Measurements from ENCODE around the gene ARSD.
"Not testable (repeated sequence)": the region's sequence is repeated elsewhere in the genome, so short reads cannot be mapped to it uniquely, and the experiment has no call there.

The ARSD gene

GRCh38 chrX:2928583-2929434 lies at the start of gene ARSD:
TSS of gene ARSD (minus strand) at chrX:2929339. CDS start at chrX:2929275, 64 bp downstream.
- in situ Hi-C loops (cut with MboI; ENCODE audit: low pct_unique_long_range_greater_than_20kb, low sequenced_read_pairs), result no loop called here
- DNase-seq, result peak; percentile 97

- DNase-seq; in situ Hi-C loops (cut with MboI; ENCODE audit: low pct_unique_long_range_greater_than_20kb, low sequenced_read_pairs): not testable (repeated sequence)
Observed at GRCh38 chrX:2978639-2979038, 49.5 kb upstream of the ARSD start.

- in situ Hi-C loops (cut with MboI; ENCODE audit: low pct_unique_long_range_greater_than_20kb, low sequenced_read_pairs), result no loop called here
- no peak for DNase-seq
Observed at GRCh38 chrX:2974961-2975360, 45.8 kb upstream of the ARSD start.

GRCh38 chrX:2972391-2972790 lies 43.3 kb upstream of the ARSD start:
- DNase-seq, result no peak
- in situ Hi-C loops (cut with MboI; ENCODE audit: low pct_unique_long_range_greater_than_20kb, low sequenced_read_pairs), result no loop called here

GRCh38 chrX:2969021-2969420 lies 39.9 kb upstream of the ARSD start:
- in situ Hi-C loops (cut with MboI; ENCODE audit: low pct_unique_long_range_greater_than_20kb, low sequenced_read_pairs), result no loop called here
- no peak for DNase-seq

GRCh38 chrX:2967998-2968909 lies 39.1 kb upstream of the ARSD start:
- in situ Hi-C loops (cut with MboI; ENCODE audit: low pct_unique_long_range_greater_than_20kb, low sequenced_read_pairs), result no loop called here
- no peak for DNase-seq

GRCh38 chrX:2967584-2967983 lies 38.4 kb upstream of the ARSD start:
- no peak for DNase-seq
- in situ Hi-C loops (cut with MboI; ENCODE audit: low pct_unique_long_range_greater_than_20kb, low sequenced_read_pairs), result no loop called here

- no peak for DNase-seq
- in situ Hi-C loops (cut with MboI; ENCODE audit: low pct_unique_long_range_greater_than_20kb, low sequenced_read_pairs), result no loop called here
Observed at GRCh38 chrX:2967012-2967411, 37.9 kb upstream of the ARSD start.

- in situ Hi-C loops (cut with MboI; ENCODE audit: low pct_unique_long_range_greater_than_20kb, low sequenced_read_pairs), result no loop called here
- peak; percentile 20 for DNase-seq
Observed at GRCh38 chrX:2965965-2966364, 36.8 kb upstream of the ARSD start.

GRCh38 chrX:2963992-2964794 lies 35.1 kb upstream of the ARSD start:
- DNase-seq; in situ Hi-C loops (cut with MboI; ENCODE audit: low pct_unique_long_range_greater_than_20kb, low sequenced_read_pairs): not testable (repeated sequence)

- DNase-seq; in situ Hi-C loops (cut with MboI; ENCODE audit: low pct_unique_long_range_greater_than_20kb, low sequenced_read_pairs): not testable (repeated sequence)
Observed at GRCh38 chrX:2963449-2963848, 34.3 kb upstream of the ARSD start.

GRCh38 chrX:2962381-2962780 lies 33.2 kb upstream of the ARSD start:
- in situ Hi-C loops (cut with MboI; ENCODE audit: low pct_unique_long_range_greater_than_20kb, low sequenced_read_pairs), result no loop called here
- DNase-seq, result no peak

- DNase-seq, result no peak
- in situ Hi-C loops (cut with MboI; ENCODE audit: low pct_unique_long_range_greater_than_20kb, low sequenced_read_pairs), result no loop called here
Observed at GRCh38 chrX:2960861-2961515, 31.8 kb upstream of the ARSD start.

GRCh38 chrX:2958199-2958598 lies 29.1 kb upstream of the ARSD start:
- in situ Hi-C loops (cut with MboI; ENCODE audit: low pct_unique_long_range_greater_than_20kb, low sequenced_read_pairs), result no loop called here
- DNase-seq, result no peak

GRCh38 chrX:2955838-2956237 lies 26.7 kb upstream of the ARSD start:
- DNase-seq, result no peak
- in situ Hi-C loops (cut with MboI; ENCODE audit: low pct_unique_long_range_greater_than_20kb, low sequenced_read_pairs), result no loop called here

GRCh38 chrX:2955281-2955680 lies 26.1 kb upstream of the ARSD start:
- in situ Hi-C loops (cut with MboI; ENCODE audit: low pct_unique_long_range_greater_than_20kb, low sequenced_read_pairs), result no loop called here
- DNase-seq, result no peak

- in situ Hi-C loops (cut with MboI; ENCODE audit: low pct_unique_long_range_greater_than_20kb, low sequenced_read_pairs), result no loop called here
- no peak for DNase-seq
Observed at GRCh38 chrX:2954541-2954940, 25.4 kb upstream of the ARSD start.

- DNase-seq; in situ Hi-C loops (cut with MboI; ENCODE audit: low pct_unique_long_range_greater_than_20kb, low sequenced_read_pairs): not testable (repeated sequence)
Observed at GRCh38 chrX:2937942-2938341, 8.8 kb upstream of the ARSD start.
